HG03108 (cell line): ENCODE measurements around the gene LSP1.
"Not testable (repeated sequence)": the region's sequence is repeated elsewhere in the genome, so short reads cannot be mapped to it uniquely, and the experiment has no call there.

Experiments
- ATAC-seq: cut with Tn5 transposase; IDR thresholded peaks from one replicate; pipeline ENCODE4 v1.9.1; 2021; ENCODE audit warnings: moderate library complexity; ENCODE audit not compliant: unreplicated experiment

The LSP1 gene

DNA sequence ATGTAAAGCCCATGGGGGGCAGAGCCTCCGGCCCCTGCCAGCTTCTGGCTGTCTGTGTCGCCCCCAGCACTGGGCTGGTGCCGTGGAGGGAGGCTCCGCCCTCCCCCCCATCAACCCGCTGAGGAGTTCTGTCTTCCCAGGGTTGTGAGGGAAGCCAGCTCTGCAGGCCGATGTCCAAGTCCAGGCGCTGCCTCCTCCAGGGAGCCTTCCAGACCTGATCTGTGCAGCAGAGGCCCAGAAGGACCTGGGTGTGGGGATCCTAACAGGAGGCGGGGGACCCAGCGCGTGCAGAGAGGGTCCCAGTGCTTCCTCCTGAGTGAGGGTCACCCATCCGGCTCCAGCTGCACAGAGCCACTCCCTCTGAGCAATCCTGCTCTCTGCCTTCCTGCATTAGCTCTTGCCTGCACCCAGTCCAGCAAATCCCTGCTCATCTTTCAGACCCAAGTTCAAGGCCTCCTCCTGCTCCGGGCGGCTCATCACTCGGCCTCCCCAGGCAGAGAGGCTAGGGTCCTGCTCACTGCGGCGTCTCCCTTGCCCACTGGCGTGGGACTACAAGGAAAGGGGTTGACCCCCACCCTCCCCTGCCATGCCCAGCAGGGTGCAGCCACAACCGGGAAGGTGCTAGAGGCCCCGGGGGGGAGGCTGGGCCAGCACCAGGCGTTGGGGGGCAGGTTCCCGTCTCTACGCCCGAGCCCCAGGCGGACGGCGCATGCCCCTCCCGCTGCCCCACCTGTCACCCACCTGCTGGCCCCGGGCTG is 22.4 kb downstream of the LSP1 start:
- no peak for ATAC-seq

DNA sequence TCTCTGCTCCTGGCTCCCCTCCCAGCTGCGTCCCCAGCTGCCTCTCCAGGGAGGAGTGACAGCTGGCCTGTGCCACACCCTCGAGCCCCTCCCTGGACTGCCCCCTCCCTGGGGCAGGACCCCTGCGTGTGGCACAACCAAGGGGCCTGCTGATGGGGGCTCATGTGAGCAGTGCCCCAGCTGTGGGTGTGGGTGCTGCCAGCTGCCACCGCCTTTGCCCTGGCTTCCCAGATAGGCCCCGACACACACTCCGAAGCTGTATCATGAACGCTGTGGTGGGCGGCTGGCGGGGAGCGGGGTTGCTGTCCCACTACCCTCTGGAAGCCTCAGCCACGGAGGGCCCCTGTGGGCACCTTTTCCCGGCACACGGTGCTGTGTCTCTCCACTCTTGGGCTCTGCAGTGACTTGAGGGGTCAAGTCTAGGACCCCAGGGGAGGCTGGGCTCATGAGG is 23.0 kb downstream of the LSP1 start:
- ATAC-seq, result not testable (repeated sequence)

GRCh38 chr11:1876361-1877063 is 23.6 kb downstream of the LSP1 start:
- ATAC-seq, result no peak

GRCh38 chr11:1877211-1878136 is 24.6 kb downstream of the LSP1 start:
- no peak for ATAC-seq

- ATAC-seq, result no peak
Observed at GRCh38 chr11:1878137-1879031, 25.5 kb downstream of the LSP1 start.

GRCh38 chr11:1879342-1879940 is 26.6 kb downstream of the LSP1 start:
- no peak for ATAC-seq

- ATAC-seq, result no peak
Observed at GRCh38 chr11:1879941-1880720, 27.2 kb downstream of the LSP1 start.

GRCh38 chr11:1880746-1881441 is 28.0 kb downstream of the LSP1 start:
- ATAC-seq, result no peak

GRCh38 chr11:1881442-1882264 is 28.8 kb downstream of the LSP1 start:
- no peak for ATAC-seq

DNA sequence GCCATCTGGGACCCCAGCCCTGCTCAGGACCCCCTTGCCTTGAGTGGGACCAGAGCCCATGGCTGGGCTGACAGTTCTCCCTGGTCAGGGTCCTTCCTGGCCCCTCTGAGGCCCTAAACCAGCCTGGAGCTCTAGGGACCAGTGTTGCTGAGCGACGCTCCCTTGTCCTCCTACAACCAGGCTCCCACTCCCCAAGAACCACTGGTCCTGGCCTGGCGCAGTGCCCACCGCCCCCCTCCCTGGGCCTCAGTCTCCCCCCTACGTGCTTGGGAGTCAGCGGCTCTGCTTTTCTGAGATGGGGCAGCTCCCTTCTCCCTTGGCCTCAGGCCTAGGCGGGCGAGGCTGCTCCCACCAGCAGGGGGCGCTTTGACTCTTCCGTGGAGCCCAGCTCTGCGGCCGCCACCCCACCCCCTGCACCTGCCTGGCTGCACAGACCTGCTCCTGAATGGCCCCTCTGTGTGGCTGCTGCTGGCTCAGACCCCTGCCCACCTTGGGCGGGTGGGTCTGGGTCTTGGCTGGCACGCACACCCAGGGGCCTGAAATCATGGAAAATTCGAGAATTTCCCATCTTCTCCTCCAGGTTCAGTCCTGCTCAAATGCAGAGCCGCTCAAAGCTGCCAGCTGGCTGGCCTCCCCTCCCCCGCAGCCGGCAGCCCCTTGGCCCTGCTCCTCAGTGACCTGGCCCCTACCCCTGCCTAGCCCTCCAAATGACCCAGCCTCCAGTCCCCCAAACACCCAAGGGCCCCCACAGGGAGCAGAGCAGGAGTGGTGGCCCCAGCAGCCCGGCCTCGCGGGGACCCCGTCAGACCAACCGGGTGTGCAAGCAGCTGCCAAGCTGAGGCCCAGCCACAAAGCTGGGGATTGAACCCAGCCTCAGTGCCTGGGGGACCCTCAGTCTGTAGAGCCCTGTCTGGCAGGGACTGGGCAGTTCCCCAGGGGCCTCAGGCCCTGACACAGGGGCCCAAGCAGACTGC is 29.7 kb downstream of the LSP1 start:
- peak; percentile 50 for ATAC-seq

DNA sequence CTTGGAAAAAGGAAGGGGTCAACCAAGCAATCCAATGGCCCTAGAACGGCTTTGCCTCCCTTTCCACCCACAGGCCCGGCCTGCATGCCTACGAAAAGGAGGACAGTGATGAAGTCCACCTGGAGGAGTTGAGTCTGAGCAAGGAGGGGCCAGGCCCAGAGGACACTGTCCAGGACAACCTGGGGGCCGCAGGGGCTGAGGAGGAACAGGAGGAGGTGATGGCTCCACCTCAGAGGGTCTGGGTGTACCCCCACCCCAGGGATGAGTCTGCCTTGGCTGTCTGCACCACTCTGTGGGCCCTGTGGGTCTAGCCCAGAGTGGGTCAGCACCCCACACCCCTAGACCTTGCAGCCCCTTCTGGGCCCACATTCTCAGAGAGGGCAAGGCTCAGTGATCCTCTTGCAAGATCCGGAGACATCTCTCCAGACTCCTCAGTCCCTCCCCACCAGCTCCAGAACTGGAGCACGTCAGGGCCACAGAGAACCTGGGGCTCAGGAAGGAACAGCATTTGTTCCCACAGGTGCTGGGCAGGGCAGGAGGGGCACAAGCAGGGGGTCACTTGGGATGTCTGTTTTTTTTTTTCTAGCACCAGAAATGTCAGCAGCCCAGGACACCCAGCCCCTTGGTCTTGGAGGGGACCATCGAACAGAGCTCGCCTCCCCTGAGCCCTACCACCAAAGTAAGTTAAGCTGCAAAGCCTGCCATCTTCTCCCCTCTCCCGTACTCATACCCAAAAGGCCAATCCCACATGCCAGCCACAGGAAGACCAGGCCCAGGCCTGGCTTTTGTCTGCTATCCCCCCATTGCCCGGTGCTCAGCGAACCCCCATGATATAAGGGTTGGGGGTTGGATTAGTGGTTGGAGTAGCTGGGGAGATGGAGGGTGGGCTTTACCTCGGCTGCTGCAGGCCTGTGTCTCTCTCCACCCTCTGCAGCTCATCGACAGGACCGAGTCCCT is 30.7 kb downstream of the LSP1 start:
- ATAC-seq, result no peak

DNA sequence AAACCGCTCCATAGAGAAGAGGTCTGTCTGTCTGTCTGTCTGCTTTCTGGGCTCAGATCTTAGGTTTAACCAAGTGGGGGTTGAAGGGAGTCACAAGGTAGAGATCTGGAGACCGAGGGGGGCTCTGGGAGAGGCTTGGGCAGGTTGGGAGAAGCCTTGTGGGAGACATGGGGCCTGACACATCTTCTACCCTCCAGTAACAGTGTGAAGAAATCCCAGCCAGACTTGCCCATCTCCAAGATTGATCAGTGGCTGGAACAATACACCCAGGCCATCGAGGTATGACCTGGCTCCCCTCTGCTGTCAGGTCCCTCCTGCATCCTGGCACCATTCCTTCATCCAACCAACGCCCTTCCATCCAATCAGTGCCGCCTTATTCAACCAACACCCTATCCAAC is 31.4 kb downstream of the LSP1 start:
- ATAC-seq, result no peak

- ATAC-seq, result not testable (repeated sequence)
Observed at GRCh38 chr11:1886551-1886950, 33.7 kb downstream of the LSP1 start.

DNA sequence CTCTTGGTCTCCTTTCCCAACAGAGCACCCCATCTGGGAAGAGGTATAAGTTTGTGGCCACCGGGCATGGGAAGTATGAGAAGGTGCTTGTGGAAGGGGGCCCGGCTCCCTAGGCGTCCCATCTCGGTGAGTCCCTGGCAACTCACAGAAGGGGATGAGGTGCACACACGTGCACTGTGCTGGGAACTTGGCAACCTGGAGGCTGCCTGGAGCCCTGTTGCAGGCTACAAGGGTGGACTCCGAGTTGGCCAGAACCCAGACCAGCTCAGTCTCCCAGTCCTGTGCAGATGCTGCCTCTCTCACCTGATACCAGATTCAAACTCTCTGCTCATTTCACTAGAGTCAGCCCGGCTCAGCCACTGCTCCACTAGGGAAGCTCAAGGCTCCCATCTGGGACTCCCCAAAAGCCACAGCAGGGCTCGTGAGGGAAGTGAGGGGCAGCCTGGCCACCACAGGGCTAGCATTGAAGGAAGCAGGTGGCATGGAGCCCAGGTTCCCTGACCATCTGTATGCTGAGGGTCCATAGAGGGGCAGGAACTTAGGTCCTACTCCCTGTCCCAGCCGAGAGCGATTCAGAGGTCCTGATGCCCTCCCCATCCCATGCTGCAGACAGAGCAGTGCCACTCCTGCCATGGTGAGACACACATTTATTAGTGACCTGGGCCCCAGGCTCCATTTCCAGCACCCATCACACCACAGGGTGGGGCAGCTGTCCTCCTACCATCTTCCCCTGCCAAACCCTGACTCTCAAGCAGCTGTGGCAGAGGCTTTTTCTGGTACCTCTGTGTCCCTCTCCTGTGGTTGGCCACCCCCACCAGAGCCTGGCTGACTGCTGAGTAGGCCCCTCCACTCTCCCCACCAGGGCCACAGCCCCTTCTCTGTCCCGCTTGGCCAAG is 34.8 kb downstream of the LSP1 start:
- ATAC-seq, result no peak
